GM12891 (cell line): ENCODE data around the gene BBS2.

Source experiments
- POLR2A ChIP-seq: IDR thresholded peaks from 2 replicates; pipeline ENCODE4 v1.6.1; 2011; ENCODE audit warnings: low read depth, low read length, control low read depth
- POLR2AphosphoS5 ChIP-seq: IDR thresholded peaks from 2 replicates; pipeline ENCODE4 v1.6.1; 2011; ENCODE audit warnings: low read depth, low read length, control low read depth

DNA sequence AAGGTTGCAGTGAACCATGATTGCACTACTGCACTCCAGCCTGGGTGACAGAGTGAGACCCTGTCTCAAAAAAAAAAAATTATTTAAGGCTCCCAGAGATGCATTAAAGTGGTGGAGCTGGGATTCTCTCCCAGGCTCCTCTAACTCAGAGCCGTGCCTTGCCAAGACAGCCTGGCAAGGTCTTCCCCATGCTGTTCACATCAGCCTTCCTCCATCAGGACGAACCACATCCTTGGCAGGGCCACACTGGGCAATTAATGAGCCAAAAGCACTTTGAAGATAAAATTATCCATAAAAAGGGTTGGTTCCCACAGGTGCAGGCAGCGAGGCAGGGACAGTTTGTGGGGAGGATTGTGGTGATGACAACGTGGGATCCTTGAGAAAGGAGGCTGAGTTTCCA, 19.8 kb upstream of the BBS2 start:
- TF ChIP-seq POLR2AphosphoS5 (no peak), POLR2A (no peak)
